HG03342 (cell line): Measurements from ENCODE around the gene NLRC3.
"Not testable (repeated sequence)": the region's sequence is repeated elsewhere in the genome, so short reads cannot be mapped to it uniquely, and the experiment has no call there.

Experiments used
- ATAC-seq: cut with Tn5 transposase; IDR thresholded peaks from one replicate; pipeline ENCODE4 v1.9.1; 2021; ENCODE audit warnings: mild to moderate bottlenecking, moderate library complexity; ENCODE audit not compliant: unreplicated experiment

The NLRC3 gene

DNA sequence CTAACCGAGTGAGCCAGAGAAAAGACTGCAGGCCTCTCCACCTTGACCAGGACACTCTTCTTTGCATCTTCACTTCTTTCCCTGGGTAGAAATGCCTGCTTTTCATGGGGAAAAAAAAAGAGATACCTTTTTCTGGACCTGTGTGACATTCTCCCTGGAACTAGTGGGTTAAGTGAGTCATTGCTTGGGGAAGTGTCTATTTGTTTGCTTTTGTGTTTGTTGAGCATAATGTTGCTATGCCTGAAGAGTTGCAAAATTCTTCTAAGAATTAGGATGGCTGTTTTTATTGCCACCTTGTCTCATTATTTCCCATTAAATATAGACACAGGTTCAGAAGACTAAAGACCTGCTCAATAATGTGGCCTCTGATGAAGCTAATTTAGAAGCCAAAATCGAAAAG lies 57.6 kb downstream of the NLRC3 start:
- ATAC-seq = no peak

DNA sequence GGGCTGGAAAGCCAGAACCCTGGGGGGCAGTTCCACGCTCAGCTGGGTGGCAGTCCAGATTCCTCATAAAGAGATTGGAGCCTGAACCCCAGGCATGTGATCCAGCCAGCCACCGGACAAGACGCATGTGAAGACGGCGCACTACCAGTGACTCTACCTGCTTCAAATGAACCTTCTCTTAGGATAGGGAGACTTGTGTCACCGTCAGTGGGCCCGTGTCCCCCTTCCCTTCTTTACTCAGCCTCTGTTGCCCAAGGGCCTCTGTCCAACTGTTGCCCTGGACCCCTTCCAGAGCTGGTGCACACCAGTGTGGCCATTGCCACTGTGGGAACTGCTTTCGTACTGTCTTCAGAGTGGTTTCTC lies 58.2 kb downstream of the NLRC3 start:
- no peak for ATAC-seq

DNA sequence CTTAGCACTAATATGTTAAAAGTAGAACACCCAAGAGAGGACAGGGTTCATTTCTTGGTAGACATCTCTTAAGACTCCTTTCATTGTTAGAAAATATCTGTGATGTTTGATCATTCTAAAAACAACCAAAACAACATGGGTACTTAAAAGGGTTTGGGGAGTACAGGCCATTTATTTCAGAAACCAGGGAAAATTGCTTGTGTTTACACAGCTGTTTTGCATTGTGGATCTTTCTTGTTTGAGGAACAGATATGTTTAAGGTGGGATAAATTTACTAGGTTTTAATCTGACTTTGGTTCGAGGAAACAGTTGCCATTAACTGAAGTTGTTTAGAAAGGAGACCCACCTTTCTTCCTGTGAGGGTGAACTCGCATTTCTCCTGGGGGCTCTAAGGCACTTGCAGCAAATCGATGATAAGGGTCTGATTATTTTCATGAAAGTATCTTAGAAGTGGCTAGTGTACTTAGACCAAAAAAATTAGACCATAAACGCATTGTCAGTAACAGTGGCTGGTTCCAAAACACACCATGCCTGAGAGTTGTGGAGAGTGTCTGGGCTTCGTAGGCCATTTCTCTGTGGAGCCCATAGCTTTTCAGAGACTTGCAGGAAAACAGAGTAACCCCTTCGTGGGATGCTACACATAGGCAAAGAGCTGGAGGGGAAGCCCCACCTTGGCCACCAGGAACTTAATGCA lies 58.8 kb downstream of the NLRC3 start:
- no peak for ATAC-seq

DNA sequence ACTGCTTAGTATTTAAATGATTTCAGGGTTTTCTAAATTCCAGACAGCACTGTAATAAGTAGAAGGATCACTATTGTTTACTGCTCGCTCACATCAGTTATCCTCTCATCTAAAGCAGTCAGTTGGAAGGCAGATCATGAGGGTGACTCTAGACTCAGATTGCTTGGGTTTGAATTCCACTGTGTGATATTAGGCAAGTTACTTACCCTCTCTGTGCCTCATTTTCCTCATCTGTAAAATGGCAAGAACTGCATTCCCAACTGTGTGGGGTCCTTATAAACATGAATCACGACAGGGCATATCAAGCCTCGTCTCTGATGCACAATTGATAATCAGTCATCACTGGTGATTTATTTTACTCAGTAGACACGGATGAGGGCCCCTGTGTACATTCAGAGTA lies 61.3 kb downstream of the NLRC3 start:
- no peak for ATAC-seq

DNA sequence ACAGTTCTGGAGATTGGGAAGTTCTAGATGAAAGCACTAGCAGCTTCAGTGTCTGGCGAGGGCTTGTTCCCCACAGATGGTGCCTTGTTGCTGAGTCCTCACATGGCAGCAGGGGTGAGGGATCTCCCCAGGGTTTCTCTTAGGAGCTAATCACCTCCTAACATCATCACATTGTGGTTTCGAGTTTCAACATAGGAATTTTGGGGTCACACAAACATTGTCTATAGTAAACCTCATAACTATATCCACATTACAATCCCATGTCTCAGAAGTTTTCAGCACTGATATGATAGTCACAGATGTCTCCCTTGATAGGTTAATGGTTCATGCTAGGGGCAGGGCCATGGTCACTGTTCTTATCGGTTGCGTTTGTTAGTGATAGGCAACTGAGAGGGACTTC lies 62.6 kb downstream of the NLRC3 start:
- no peak for ATAC-seq

DNA sequence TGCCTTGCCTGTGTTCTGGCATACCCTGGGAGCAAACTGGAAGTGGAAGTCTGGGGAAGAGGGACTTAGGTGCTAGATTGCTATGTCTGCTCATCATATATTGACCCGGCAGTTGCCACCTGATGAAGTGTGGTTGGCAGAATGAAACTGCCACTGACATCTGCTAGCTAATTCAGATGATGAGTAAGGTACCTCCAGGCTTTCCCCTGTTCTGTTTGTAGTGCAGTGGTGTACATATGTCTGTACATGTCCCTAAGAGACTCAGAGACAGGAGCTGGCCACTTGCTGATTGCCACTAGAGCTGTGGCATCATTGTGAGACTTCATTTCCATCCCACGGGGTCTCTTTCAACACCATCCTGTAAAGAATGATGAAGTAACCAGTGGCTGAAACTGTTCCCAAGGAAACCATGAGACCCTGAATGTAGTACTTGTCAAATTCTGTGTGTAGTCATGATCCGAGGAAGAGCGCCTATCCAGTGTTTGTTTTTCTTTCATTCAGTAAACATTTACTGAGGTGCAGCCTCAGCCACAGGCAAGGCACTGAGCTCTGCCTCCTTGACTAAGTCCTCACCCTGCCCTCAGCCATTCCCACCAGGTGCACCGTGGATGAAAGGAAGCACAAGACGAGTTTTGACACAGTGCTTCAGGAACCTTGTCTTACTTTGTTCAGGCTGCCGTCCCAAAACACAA lies 63.2 kb downstream of the NLRC3 start:
- ATAC-seq = no peak

DNA sequence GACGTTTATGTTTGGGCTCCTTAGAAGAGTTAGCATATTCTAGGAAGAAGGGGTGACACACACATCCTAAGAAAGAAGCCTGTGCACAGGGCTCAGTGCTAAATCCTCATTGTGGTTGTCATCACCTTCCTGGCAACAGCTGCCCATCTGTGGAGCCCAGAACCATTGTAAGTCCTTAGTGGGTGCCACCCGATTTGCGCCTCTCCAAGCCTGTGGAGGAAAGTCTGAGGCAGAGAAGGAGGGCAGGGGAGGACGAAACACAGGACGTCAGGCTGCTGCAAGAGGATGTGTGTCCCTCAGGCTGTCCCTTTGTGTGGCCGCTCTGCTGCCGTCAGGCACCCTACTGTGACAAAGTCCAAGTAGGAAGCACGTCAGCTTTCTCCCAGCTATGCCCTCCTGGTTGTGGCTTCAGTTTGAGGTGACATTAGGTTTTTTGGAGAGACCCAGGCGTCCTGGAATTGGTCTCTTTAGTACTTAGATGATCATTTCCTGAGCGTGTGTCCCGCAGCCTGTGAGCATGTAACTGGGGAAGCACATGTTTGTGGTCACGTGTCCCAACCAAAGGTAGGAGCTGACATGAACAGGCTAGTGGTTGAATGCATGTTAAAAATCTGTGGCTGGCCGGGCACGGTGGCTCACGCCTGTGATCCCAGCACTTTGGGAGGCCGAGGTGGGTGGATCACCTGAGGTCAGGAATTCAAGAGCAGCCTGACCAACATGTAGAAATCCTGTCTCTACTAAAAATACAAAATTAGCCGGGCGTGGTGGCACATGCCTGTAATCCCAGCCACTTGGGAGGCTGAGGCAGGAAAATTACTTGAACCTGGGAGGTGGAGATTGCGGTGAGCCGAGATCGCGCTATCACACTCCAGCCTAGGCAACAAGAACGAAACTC lies 65.7 kb downstream of the NLRC3 start:
- no peak for ATAC-seq

DNA sequence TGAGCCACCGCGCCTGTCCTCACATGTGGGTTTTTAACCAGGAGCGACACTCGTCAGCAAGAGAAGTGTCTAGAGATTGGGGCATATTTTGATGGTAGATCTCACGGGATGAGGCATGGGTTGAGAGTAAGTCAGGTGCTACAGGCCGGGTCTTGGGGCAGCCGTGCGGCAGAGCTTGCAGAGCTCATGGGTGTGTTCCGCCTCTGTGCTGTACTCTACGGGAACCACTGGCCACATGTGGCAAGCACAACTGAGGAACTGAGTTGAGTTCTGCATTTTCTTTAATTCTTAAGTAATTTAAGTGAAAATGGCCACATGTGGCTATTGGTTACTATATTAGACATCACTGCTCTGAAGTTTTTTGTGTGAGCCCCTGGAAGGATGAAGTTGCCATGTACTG lies 66.8 kb downstream of the NLRC3 start:
- ATAC-seq = no peak

DNA sequence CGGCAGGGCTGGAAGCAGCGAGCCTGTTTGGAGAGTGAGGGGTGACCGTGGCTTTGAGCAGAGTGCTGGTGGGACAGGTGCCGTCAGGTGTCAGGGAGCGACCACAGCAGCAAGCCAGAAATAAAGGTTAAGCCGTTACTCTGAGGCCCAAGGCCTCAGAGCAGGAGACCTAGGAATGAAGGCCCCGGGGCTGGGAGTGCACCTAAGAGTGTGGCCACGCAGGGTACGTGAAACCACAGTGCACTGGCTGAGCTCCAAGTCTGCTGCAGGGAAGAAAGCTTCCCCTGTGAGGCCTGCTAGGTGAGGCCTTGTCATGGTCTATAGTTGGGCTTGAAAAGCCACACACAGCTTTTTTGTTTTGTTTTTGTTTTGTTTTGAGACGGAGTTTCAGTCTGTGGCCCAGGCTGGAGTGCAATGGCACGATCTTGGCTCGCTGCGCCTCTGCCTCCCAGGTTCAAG lies 67.7 kb downstream of the NLRC3 start:
- peak; percentile 66 for ATAC-seq

DNA sequence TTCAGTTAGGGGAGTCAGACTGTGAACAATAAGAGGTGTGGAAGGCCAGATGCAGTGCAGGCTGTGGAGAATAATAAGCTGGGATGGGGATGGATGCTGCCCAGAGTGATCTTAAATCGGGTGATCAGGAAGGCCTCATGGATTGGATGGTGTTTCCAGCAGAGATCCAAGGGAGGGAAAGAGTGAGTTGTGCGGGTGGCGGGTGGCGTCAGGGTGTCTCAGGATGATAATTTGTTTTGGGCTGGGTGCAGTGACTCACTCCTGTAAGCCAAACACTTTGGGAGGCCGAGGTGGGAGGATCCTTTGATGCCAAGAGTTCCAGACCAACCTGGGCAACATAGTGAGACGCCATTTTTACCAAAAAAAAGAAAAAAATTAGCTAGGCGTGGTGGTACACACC lies 68.5 kb downstream of the NLRC3 start:
- ATAC-seq = no peak

DNA sequence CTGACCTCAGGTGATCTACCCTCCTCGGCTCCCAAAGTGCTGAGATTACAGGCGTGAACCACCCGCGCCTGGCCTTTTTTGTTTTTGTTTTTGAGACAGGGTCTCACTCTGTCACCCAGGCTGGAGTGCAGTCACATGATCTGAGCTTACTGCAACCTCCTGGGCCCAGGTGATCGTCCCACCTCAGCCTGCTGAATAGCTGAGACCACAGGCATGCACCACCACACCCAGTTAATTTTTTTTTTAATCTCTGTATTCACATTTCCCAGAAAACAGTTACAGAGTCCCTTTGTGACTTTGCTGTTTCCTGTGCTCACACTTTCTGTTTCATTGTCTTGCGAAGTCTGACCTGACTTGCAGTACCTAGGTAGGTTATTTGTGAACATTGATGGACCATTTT lies 73.7 kb downstream of the NLRC3 start:
- no peak for ATAC-seq

DNA sequence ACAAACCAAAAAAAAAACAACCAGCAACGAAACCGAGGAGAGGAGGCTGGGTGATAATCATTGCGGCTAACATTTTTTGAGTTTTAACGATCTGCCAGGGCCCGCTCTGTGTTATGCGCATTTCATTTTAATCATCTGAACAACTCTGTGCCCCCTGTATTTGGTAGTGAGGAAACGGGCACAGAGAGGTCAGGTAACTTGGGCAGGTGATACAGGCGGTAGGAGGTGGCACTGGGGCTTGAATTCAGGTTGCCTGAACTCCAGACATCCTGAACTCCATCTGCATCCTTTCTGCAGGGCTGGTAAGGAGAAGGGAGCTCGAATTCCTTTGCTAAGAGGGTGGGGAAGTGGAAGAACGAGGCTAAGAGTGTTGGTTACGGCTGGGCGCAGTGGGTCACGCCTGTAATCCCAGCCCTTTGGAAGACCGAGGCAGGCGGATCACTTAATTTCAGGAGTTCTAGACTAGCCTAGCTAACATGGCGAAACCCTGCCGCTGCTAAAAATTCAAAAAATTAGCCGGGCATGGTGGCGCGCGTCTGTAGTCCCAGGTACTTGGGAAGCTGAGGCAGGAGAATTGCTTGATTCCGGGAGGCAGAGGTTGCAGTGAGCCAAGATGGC lies 75.3 kb downstream of the NLRC3 start:
- ATAC-seq = no peak

DNA sequence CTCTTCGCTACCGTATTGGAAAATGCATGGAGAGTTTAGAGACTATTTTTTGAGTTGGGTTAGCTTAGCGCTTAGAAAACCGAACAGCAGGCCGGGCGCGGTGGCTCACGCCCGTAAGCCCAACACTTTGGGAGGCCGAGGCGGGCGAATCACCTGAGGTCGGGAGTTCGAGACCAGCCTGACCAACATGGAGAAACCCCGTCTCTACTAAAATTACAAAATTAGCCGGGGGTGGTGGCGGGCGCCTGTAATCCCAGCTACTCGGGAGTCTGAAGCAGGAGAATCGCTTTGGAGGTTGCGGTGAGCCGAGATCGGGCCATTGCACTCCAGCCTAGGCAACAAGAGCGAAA lies 75.8 kb downstream of the NLRC3 start:
- not testable (repeated sequence) for ATAC-seq

DNA sequence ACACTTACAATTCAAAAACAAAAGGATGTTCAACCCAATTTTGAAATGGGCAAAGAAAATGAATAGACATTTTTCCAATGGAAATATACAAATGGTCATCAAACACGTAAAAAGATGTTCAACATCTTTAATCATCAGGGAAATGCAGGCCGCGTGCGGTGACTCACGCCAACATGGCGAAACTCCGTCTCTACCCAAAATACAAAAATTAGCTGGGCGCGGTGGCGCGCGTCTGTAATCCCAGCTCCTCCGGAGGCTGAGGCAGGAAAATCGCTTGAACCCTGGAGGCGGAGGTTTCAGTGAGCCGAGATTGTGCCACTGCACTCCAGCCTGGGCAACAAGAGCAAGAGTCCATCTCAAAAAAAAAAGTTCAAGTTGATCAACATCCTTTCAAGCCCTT lies 78.2 kb downstream of the NLRC3 start:
- no peak for ATAC-seq

DNA sequence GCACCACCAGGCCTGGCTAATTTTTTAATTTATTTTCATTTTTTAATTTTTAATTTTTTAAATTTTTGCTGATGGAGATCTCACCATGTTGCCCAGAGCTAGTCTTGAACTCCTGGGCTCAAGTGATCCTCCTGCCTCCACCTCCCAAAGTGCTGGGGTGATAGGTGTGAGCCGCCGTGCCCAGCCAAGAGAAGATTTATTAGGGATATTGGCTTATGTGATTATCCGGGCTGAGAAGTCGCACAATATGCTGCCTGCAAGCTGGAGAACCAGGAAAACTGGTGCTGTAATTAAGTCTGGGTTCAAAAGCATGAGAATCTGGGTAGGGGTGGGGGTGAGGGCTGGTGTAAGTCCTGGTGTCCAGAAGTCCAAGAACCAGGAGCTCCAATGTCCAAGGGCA lies 79.4 kb downstream of the NLRC3 start:
- ATAC-seq = no peak

DNA sequence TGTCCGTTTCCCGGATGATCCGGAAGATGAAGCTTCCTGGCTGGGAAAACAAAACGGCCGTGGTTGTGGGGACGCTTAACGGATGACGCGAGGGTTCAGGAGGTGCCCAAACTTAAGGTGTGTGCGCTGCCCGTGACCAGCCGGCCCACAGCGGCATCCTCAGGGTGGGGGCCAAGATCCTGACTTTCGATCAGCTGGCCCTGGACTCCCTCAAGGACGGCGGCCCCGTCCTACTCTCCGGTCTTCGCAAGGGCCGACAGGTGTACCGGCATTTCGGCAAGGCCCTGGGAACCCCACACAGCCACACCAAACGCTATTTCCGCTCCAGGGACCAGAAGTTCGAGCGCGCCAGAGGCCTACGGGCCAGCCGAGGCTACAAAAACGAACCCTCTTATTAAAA lies 80.8 kb downstream of the NLRC3 start:
- no peak for ATAC-seq

DNA sequence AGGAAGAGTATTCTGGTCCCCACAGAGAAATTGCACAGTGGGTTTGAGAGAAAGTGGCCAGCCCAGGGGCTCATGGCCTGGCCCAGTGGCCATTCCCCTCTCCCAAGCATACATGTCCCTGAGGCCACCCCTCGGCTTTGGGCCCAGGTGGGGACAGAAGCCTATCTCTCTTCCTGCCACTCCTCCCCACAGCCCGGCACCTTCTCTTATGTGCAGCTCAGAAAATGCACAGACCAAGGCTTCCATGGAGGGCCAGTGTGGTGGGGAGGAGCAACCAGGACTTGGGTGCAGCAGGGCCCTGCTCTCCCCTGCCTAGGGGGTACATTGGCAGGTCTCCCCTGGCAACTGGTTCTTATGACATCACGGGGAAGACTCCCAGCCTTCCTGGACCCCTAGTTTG lies 82.0 kb downstream of the NLRC3 start, which contains the start of gene C16orf90:
C16orf90 (minus strand) TSS at position 314 of the 400 bp plus-strand sequence; CDS start at position 246, 68 bp downstream.
- no peak for ATAC-seq

DNA sequence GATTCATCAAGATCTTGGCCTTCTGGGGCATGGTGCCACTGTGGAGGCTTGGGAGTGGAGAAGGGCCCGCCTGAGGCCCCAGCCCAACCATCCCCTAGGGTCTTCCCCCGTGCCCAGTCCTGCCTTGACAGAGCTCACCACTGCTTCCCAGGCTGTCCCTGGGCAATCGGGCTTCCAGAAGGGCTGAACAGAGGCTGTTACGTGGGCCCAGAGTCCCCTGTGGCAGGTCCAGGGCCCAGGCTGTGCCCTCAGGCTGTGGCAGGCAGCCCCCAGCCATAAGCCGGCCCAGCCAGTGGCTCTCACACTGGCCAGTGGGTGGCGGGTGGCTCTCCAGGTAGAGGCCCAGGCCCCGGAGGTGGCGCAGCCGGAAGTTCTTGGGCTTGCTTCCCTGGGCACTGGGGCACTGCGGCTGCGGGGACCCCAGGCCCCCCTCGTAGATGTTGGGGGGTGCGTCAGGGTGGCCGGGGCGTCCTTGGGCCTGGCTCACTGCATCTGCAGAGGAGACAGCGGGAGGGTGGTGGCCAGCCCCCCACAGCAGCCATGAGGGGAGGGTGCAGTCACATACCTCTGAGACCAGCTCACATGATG lies 82.7 kb downstream of the NLRC3 start:
- no peak for ATAC-seq

DNA sequence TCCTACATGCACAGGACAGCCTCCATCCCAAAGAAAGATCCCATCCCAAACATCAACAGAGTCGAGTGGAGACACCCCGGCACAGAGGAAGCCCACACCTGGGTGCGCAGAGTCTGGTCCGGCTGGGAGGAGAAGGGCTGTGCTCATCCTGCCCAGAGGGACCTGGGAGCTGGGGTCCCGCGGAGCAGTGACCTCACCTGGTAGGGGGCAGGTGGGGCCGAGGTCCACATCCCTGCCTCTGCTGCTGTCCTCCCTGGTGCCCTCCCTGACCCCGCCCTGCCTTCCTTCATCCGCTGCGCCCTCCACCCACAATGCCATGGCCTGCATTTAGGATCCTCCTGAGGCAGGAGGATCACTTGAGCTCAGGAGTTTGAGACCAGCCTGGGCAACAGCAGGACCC lies 84.8 kb downstream of the NLRC3 start:
- ATAC-seq = no peak

DNA sequence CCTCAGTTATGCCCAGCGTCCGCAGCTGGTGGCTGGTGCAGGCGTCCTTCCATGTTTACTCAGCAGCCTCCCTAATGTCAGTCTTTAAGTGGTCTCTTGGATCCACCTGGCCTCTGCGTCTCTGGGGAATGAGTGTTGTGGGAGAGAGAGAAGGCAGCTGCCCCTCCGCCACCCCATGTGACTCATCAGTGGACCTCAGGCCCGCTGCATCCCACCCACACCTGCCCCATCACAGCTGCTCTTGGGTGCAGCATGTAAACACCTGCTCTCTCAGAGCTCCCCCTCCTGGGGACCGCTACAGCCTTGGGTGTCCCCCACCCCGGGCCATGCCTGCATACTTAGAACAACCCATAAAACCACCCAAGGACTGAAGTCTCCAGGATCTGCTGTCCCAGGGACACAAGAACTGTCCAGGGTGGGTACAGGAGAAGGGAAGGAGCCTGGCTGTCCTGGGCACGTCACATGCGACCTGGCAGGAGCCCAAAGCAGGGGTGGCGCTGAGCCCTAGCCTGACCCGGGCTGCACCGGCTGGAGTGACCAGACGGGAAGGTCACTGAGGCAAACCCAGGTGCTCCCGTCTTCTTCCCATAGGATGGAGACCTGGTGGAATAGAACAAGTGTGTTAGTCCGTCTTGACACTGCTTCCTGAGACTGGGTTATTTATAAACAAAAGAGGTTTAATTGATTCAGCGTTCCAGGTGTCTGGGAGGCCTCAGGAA lies 86.1 kb downstream of the NLRC3 start:
- ATAC-seq = no peak
